Esophagus (tissue), 2 donors: Measurements from ENCODE around the gene IFNGR2. TPM values are rescaled to one million over a fixed set of nuclear protein-coding genes. Genes with fewer than 3 reads are reported as not detected.

ENCODE experiments used
- H3K27ac ChIP-seq, 2 donors: one replicate each; pipeline ENCODE4 v1.5.1; 2013; ENCODE audit warnings: low read depth in 2 of 2, mild to moderate bottlenecking in 2 of 2, inconsistent platforms in 1 of 2, low read length in 1 of 2, moderate library complexity in 1 of 2
- H3K27me3 ChIP-seq, 2 donors: one replicate each; pipeline ENCODE4 v1.6.1; 2013; ENCODE audit warnings: low read length in 2 of 2, control low read depth in 1 of 2, mild to moderate bottlenecking in 1 of 2; ENCODE audit not compliant: insufficient read depth in 2 of 2, control insufficient read depth in 1 of 2
- H3K36me3 ChIP-seq, 2 donors: one replicate each; pipeline ENCODE4 v1.6.1; 2013; ENCODE audit warnings: low read length in 1 of 2; ENCODE audit not compliant: control insufficient read depth in 2 of 2, insufficient read depth in 2 of 2
- H3K4me1 ChIP-seq, 2 donors: one replicate each; pipeline ENCODE4 v1.6.1; 2013; ENCODE audit warnings: low read length in 1 of 2; ENCODE audit not compliant: control insufficient read depth in 2 of 2, insufficient read depth in 2 of 2
- H3K4me3 ChIP-seq, 2 donors: one replicate each; pipeline ENCODE4 v1.5.1; 2013; ENCODE audit warnings: low read length in 2 of 2, mild to moderate bottlenecking in 2 of 2, low read depth in 1 of 2, moderate library complexity in 1 of 2
- H3K9me3 ChIP-seq, 2 donors: one replicate each; pipeline ENCODE4 v1.6.1; 2013; ENCODE audit warnings: mild to moderate bottlenecking in 2 of 2, low read depth in 1 of 2, low read length in 1 of 2, moderate library complexity in 1 of 2; ENCODE audit not compliant: control insufficient read depth in 2 of 2, insufficient read depth in 1 of 2
- WGBS, 2 donors: extraction: QIAGEN DNeasy Blood & Tissue Kit; methylation state at CpG; one replicate each; pipeline ENCODE4 v1.1.7; 2013; 5-methylcytosine and 5-hydroxymethylcytosine counted together
- polyA plus RNA-seq, 2 donors: library from polyadenylated mRNA; stranded (reverse); fragments of 200-250 nt; gene quantifications; one replicate each; pipeline ENCODE4 v1.2.3, GENCODE V29; 2013
- donor health status: healthy with polysubstance abuse.
- donor health status: Bipolar disorder and iron deficiency.

Gene IFNGR2
- polyA plus RNA-seq, 2 donors = 44.9 to 52.5 TPM

DNA sequence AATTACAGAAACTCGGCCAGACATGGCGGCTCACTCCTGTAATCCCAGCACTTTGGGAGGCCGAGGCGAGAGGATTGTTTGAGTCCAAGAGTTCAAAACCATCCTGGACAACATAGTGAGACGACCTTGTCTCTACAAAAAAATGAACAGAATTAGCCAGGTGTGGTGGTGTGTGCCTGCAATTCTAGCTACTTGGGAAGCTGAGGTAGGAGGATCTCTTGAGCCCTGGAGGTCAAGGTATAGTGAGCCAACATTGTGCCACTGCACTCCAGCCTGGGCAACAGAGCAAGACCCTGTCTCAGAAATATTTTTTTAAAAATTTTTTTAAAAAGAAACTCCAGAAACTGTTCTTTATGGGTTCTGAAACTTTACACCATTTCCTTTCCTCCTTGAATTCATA, 38.4 kb upstream of the IFNGR2 start:
- Histone ChIP-seq H3K27me3 (no peaks in the 10 kb centered on the region), H3K27ac (no peak overlapping the region), H3K36me3 (no peaks in the 10 kb centered on the region), H3K4me1 (peaks cover 0 to 6% of the 10 kb centered on the region in 2 donors), H3K4me3 (no peak overlapping the region), H3K9me3 (peaks cover 3 to 12% of the 10 kb centered on the region in 2 donors)
- 89 to 94% methylated on average over 5 of the region's 5 CpGs for WGBS, 2 donors

DNA sequence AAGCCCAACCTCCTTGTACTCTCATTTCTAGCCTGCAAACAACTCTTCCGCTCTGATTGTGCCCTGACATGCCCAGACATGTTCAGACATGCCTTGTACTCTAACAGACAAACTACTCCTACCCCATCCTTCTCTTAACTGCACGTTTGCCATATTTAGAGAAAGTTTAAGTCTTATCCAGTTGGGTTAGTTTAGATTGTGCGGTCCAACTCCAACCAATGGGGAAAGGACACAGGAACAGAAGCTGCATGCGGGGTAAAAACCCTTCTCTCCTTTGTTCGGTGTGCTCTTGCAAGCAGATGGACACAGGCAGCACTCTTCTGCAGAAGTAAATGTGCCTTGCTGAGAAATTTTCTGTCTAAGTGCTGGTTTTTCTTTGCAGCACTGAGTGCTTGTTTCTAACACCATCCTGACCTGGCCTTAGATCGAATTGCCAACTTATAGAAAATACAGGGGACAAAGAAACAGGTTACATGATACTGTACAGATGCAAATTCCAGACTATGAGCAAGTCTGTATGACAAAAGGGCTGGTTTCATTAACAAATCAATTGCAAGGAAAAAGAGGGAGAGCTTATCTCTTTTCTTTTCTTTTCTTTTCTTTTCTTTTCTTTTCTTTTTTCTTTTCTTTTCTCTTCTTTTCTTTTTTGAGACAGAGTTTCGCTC, 35.8 kb upstream of the IFNGR2 start:
- 83% methylated on average over 7 of the region's 7 CpGs for WGBS, 2 donors
- H3K9me3 ChIP-seq = peaks cover 6 to 17% of the 10 kb centered on the region in 2 donors
- no peaks in the 10 kb centered on the region for H3K36me3 ChIP-seq
- no peaks in the 10 kb centered on the region for H3K27me3 ChIP-seq
- H3K27ac ChIP-seq = no peak overlapping the region
- no peaks in the 10 kb centered on the region for H3K4me1 ChIP-seq
- H3K4me3 ChIP-seq = no peak overlapping the region

DNA sequence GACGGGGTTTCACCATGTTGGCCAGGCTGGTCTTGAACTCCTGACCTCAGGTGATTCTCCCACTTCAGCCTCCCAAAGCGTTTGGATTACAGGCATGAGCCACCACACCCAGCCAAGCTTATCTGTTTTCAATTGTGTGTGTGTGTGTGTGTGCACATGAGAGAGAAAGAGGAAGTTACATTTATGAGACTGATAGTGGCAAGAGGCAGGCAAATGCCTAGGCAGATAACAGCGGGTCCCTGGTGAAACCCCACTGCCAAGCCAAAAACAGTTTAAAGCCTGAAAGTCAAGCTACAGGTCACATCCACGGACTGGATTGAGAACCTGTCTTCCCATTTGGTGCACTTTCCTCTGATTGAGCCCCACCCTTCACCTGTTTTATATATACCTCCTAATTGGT, 35.1 kb upstream of the IFNGR2 start:
- no peaks in the 10 kb centered on the region for H3K36me3 ChIP-seq
- 76 to 81% methylated on average over 4 of the region's 4 CpGs for WGBS, 2 donors
- no peaks in the 10 kb centered on the region for H3K4me1 ChIP-seq
- no peak overlapping the region for H3K4me3 ChIP-seq
- H3K27me3 ChIP-seq = no peaks in the 10 kb centered on the region
- peaks cover 6 to 17% of the 10 kb centered on the region in 2 donors for H3K9me3 ChIP-seq
- no peak overlapping the region for H3K27ac ChIP-seq

- peaks cover 0 to 2% of the 10 kb centered on the region in 2 donors for H3K4me1 ChIP-seq
- H3K36me3 ChIP-seq = no peaks in the 10 kb centered on the region
- H3K27me3 ChIP-seq = no peaks in the 10 kb centered on the region
- WGBS, 2 donors = 89 to 93% methylated on average over 3 of the region's 3 CpGs
- H3K27ac ChIP-seq = no peak overlapping the region
- peaks cover 6 to 17% of the 10 kb centered on the region in 2 donors for H3K9me3 ChIP-seq
- H3K4me3 ChIP-seq = no peak overlapping the region
Observed at GRCh38 chr21:33368576-33368975, 34.6 kb upstream of the IFNGR2 start.

- H3K27ac ChIP-seq = no peak overlapping the region
- H3K9me3 ChIP-seq = peaks cover 6 to 17% of the 10 kb centered on the region in 2 donors
- WGBS, 2 donors = 94 to 96% methylated on average over 1 of the region's 1 CpG
- H3K27me3 ChIP-seq = no peaks in the 10 kb centered on the region
- no peaks in the 10 kb centered on the region for H3K36me3 ChIP-seq
- H3K4me3 ChIP-seq = no peak overlapping the region
- peaks cover 0 to 2% of the 10 kb centered on the region in 2 donors for H3K4me1 ChIP-seq
Observed at GRCh38 chr21:33369586-33369985, 33.6 kb upstream of the IFNGR2 start.

DNA sequence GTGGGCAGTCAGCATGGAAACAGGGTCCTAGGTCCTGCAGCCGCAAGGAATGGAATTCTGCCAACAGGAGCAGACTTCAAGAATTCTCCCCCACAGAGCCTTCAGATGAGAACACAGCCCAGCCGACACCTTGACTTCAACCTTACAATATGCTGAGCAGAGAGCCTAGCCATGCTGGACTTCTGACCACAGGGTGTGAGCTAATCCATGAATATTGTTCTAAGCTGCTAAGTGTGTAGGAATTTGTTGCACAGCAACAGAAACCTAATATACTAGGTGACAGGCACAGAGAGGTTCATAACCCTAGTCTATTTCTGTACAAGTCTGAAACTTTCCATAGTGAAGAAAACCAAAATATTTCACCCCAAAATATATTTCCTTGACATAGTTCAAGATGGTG, 32.9 kb upstream of the IFNGR2 start:
- peaks cover 0 to 2% of the 10 kb centered on the region in 2 donors for H3K4me1 ChIP-seq
- no peak overlapping the region for H3K27ac ChIP-seq
- 92 to 100% methylated on average over 2 of the region's 2 CpGs for WGBS, 2 donors
- H3K36me3 ChIP-seq = no peaks in the 10 kb centered on the region
- H3K4me3 ChIP-seq = no peak overlapping the region
- H3K27me3 ChIP-seq = no peaks in the 10 kb centered on the region
- peaks cover 6 to 17% of the 10 kb centered on the region in 2 donors for H3K9me3 ChIP-seq

- H3K36me3 ChIP-seq = no peaks in the 10 kb centered on the region
- H3K9me3 ChIP-seq = peaks cover 6 to 17% of the 10 kb centered on the region in 2 donors
- no peak overlapping the region for H3K27ac ChIP-seq
- H3K27me3 ChIP-seq = no peaks in the 10 kb centered on the region
- H3K4me1 ChIP-seq = peaks cover 0 to 2% of the 10 kb centered on the region in 2 donors
- H3K4me3 ChIP-seq = no peak overlapping the region
- WGBS, 2 donors = 79 to 84% methylated on average over 3 of the region's 3 CpGs
Observed at GRCh38 chr21:33371366-33371765, 31.8 kb upstream of the IFNGR2 start.

DNA sequence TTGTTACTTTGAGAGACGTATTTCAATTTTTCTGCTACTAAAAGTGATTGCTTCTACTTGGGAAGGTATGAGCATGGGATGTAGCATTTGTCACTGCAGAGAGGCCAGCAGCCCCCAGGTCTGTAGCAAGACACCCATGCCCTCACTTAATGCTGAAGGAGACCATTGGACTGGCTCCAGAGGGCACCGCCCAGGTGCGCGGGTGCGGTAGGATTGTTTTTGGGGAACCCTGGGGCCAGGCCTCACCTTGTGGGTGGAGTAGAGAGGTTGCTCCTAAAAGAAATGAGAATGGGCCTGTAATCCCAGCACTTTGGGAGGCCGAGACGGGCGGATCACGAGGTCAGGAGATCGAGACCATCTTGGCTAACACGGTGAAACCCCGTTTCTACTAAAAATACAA, 30.6 kb upstream of the IFNGR2 start:
- Histone ChIP-seq H3K9me3 (peaks cover 6 to 12% of the 10 kb centered on the region in 2 donors), H3K27ac (no peak overlapping the region), H3K36me3 (no peaks in the 10 kb centered on the region), H3K4me1 (peaks cover 0 to 2% of the 10 kb centered on the region in 2 donors), H3K4me3 (no peak overlapping the region), H3K27me3 (no peaks in the 10 kb centered on the region)
- 95% methylated on average over 10 to 12 of the region's 12 CpGs for WGBS, 2 donors

DNA sequence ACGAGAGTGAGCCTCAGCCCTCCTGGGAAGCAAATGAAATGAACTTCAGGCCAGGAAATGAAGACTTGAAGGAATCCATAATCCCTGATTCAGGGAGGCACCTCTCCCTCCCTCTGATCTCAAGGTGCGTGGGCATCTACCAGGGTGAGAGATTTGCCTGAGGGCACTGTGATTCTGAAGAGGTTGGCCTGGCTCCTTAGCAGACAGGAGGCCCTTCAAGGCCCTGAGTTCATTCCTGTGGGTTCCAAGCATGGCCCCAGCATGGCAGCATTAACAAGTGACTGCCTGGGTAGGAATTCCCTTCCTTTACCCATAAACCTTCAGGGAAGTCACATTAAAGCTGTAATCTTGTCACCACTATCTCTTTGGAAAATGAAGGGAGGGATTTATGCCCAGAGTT, 29.8 kb upstream of the IFNGR2 start:
- no peaks in the 10 kb centered on the region for H3K27me3 ChIP-seq
- peaks cover 6 to 7% of the 10 kb centered on the region in 2 donors for H3K9me3 ChIP-seq
- H3K36me3 ChIP-seq = no peaks in the 10 kb centered on the region
- 60 to 74% methylated on average over 2 of the region's 2 CpGs for WGBS, 2 donors
- no peak overlapping the region for H3K4me3 ChIP-seq
- peak overlapping the region; percentile 41 to 50 for H3K27ac ChIP-seq
- H3K4me1 ChIP-seq = peaks cover 0 to 2% of the 10 kb centered on the region in 2 donors

- H3K27ac ChIP-seq = peak overlapping the region in 1 of 2 donors; percentile 41
- no peaks in the 10 kb centered on the region for H3K27me3 ChIP-seq
- peaks cover 4 to 6% of the 10 kb centered on the region in 2 donors for H3K9me3 ChIP-seq
- no peak overlapping the region for H3K4me3 ChIP-seq
- H3K36me3 ChIP-seq = no peaks in the 10 kb centered on the region
- WGBS, 2 donors = 38 to 40% methylated on average over 2 of the region's 2 CpGs
- peaks cover 0 to 2% of the 10 kb centered on the region in 2 donors for H3K4me1 ChIP-seq
Observed at GRCh38 chr21:33374080-33374449, 29.1 kb upstream of the IFNGR2 start.
